NB4 (cell line): ENCODE data around the gene CARMIL1.

Experiments
- DNase-seq: peaks from one replicate; pipeline ENCODE4 v3.0.0; 2010; ENCODE audit warnings: low read depth
- H3K4me3 ChIP-seq: one replicate; pipeline ENCODE4 v1.5.1; 2011; ENCODE audit warnings: mild to moderate bottlenecking, low read depth, low read length, moderate library complexity
- MYC ChIP-seq: IDR thresholded peaks from 2 replicates; pipeline ENCODE4 v1.6.1; 2011; ENCODE audit warnings: low read depth, low read length
- POLR2A ChIP-seq: IDR thresholded peaks from 2 replicates; pipeline ENCODE4 v1.6.1; 2011; ENCODE audit warnings: mild to moderate bottlenecking; ENCODE audit not compliant: insufficient read length; ENCODE audit errors: extremely low read depth
- TF ChIP-seq, protein P1 (sequence below): IDR thresholded peaks from 2 replicates; pipeline ENCODE4 v1.6.1; 2011; ENCODE audit warnings: low read depth, low read length
- TF ChIP-seq, protein P2 (sequence below): IDR thresholded peaks from one replicate; pipeline ENCODE4 v1.5.1; 2012; ENCODE audit warnings: low read depth, low read length

CARMIL1 gene

DNA sequence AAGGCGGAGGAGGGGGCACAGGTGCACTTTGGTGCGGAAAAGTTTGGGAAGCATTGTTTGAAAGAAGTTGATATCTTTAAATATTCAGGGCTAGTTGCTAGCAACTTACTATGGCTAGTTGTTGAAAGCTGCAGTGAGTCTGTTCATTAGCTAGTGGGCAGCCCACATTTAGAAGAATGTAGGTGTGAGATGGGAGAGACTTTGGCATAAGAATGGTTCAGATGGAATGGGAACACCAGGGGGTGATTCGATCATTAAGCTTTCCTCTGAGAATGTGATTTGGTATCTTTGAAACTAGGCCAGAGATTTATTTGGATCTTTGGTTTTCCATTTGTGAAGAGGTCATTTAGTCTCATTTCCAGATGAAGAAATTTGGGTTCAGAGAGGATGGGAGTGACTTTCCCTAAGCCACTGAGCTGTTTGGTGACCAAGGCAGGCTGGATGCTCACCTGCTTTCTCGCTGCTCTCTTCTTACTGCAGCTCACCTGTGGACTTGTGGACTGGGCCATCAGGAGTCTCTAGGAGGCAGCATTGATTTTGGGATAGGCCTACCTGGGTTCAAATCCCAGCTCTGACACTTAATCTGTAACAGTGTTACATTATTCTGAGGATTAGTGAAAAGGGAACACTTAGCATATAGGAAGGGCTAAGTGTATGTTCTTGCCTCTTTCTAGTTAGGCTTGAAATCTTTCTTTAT, 62.9 kb downstream of the CARMIL1 start:
- TF ChIP-seq POLR2A, result no peak
- TF ChIP-seq, protein P1, sequence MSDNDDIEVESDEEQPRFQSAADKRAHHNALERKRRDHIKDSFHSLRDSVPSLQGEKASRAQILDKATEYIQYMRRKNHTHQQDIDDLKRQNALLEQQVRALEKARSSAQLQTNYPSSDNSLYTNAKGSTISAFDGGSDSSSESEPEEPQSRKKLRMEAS, result no peak
- TF ChIP-seq, protein P2, sequence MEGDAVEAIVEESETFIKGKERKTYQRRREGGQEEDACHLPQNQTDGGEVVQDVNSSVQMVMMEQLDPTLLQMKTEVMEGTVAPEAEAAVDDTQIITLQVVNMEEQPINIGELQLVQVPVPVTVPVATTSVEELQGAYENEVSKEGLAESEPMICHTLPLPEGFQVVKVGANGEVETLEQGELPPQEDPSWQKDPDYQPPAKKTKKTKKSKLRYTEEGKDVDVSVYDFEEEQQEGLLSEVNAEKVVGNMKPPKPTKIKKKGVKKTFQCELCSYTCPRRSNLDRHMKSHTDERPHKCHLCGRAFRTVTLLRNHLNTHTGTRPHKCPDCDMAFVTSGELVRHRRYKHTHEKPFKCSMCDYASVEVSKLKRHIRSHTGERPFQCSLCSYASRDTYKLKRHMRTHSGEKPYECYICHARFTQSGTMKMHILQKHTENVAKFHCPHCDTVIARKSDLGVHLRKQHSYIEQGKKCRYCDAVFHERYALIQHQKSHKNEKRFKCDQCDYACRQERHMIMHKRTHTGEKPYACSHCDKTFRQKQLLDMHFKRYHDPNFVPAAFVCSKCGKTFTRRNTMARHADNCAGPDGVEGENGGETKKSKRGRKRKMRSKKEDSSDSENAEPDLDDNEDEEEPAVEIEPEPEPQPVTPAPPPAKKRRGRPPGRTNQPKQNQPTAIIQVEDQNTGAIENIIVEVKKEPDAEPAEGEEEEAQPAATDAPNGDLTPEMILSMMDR, result no peak
- TF ChIP-seq MYC, result no peak
- H3K4me3 ChIP-seq, result no peak overlapping the region
- DNase-seq, result no peak

DNA sequence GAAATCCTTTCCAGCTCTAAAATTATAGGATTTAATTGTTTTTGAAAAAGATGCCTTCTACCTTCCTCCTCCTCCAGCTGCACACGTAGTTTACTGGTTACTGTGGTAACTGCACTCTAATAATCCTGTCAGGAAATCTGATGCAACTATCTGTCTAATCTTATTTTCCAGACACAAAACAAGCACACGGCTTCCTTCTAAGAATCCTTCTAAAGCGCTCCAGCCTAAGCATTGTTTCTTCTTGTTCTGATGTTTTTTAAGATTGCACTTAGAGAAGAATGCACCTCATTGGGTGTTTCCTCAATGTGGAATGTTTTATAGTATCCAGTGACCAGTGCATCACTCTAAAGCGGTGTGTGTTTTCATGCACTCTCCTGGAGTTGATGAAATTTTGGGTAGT, 63.6 kb downstream of the CARMIL1 start:
- TF ChIP-seq, protein P1, result no peak
- no peak for TF ChIP-seq MYC
- no peak for DNase-seq
- H3K4me3 ChIP-seq, result no peak overlapping the region

DNA sequence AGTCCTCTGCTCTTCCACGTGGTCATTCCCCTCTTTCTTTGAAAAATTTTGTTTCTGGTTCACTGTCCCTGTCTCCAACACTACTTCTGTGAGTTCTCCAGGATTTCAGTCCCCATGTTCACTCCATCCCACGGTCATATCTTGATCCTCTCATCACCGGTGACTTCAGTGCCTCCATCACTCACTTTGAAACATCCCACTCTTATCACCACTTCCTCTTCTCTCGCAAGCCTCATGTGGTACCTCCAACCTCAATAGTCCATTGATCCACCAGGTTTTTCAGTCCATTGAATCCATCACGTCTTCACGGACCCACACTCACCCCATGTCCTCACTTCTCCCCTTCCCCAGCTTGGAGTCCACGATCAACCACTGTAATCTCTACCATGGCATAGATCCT, 64.8 kb downstream of the CARMIL1 start:
- TF ChIP-seq MYC (no peak), POLR2A (no peak)
- TF ChIP-seq, protein P1, result no peak
- TF ChIP-seq, protein P2, result no peak
- no peak for DNase-seq
- no peak overlapping the region for H3K4me3 ChIP-seq

DNA sequence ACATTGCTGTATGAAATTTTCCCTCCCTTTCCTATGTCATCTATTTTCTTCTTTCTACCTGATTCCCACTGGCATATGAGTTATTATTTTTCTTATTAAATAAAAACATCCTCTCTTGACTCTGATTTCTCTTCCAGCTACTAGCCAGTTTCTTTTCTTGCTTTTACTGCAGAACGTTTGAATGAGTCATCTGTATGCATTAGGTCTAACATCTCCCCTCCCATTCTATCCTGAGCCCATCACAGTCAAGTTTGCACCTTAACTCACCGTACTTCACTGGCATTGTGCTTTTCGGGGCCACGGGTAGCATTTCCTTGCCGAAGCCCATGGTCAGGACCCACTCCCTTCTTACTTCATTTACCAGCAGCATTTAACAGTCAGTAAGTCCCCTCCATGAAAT, 65.7 kb downstream of the CARMIL1 start:
- TF ChIP-seq MYC (no peak), POLR2A (no peak)
- TF ChIP-seq, protein P1, result no peak
- TF ChIP-seq, protein P2, result no peak
- no peak overlapping the region for H3K4me3 ChIP-seq
- no peak for DNase-seq

DNA sequence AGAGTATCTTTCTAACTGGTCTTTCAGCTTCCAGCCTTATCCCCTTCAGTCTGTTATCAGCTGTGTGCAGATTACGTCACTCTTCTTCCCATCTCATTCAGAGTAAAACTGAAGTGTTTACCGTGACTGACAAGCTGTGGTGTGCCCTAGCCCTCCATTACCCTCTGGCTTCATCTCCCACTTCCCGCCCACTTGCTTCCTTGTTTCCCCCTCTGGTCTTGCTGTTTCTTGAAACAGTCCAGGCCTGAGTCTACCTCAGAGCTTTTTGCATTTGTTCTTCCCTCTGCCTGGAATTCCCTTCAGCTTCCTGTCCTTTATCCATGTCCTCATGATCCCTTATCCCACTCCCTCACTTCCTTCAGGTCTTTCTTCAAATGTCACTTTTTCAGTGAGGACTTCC, 66.9 kb downstream of the CARMIL1 start:
- H3K4me3 ChIP-seq, result no peak overlapping the region
- TF ChIP-seq, protein P1, result no peak
- TF ChIP-seq, protein P2, result no peak
- TF ChIP-seq POLR2A (no peak), MYC (no peak)
- DNase-seq, result no peak

DNA sequence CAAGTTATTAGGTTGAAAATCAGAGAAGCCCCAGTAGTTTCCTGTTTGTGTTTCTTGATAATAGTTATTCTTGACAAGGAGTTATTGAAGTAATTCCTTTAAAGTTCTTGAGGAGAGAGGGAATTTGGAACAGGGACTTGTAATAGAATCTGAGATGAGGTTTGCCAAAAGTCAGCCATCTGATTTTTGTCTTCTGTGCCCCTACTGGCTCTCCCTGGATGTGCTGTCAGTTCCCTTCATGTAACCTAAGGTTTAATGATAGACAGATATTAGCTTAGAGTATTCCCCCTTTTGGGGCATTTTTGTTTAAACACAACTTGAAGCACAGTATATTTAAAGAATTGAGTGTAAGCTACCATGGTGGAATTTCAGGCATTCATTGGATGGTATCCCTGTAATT, 71.4 kb downstream of the CARMIL1 start:
- no peak overlapping the region for H3K4me3 ChIP-seq
- no peak for TF ChIP-seq POLR2A

DNA sequence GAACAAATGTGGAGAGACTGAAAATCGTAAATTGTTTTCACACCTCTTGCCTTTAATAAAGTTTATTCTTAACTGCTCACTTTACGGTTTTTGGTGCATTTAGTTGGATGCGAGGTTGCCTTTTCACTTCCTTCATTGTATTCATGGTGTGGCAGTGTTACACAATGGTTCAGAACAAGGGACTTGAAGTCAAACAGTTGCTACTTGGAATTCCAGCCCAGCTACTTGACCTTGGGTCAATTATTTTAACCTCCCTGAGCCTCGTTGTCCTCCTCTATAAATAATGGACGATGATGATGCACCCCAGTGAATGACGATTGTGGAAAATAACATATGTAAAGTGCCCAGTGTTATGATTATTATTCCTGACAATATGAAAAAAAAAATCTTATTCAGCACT, 72.3 kb downstream of the CARMIL1 start:
- H3K4me3 ChIP-seq, result no peak overlapping the region
- TF ChIP-seq, protein P2, result no peak
- TF ChIP-seq MYC, result no peak
- TF ChIP-seq, protein P1, result no peak
- TF ChIP-seq POLR2A, result no peak
- no peak for DNase-seq

More for the DNA sequence above, 71.4 kb downstream of the CARMIL1 start:
- no peak for DNase-seq
